SIG-M5 treated with dmso at 0.1 percent for 504 hours (cell line): Measurements from ENCODE around the gene CDCA3.

Source experiments
- DNase-seq: peaks from one replicate; lab custom pipeline; 2025; ENCODE audit not compliant: unreplicated experiment; lab: John Stamatoyannopoulos, UW

Gene CDCA3

DNA sequence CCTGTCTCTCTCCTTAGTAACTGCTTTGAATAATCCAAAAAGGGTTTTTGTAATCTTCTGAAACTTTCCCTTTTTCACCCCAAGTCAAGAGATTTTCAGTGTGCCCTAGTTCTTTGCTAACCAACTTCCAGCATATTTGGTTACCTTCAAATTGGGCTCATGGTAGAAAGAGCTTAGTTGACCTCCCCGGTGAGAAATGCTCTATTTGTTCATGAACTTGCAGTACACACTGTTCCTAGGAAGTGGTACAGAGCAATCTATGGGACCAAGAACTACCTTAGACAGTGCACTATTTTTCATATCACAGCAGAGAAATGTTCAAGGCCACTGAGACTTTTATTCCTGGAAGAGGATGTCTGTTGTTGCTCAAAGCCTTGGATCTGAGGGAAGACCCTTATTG lies 2.5 kb upstream of the CDCA3 start:
- DNase-seq: no peak

DNA sequence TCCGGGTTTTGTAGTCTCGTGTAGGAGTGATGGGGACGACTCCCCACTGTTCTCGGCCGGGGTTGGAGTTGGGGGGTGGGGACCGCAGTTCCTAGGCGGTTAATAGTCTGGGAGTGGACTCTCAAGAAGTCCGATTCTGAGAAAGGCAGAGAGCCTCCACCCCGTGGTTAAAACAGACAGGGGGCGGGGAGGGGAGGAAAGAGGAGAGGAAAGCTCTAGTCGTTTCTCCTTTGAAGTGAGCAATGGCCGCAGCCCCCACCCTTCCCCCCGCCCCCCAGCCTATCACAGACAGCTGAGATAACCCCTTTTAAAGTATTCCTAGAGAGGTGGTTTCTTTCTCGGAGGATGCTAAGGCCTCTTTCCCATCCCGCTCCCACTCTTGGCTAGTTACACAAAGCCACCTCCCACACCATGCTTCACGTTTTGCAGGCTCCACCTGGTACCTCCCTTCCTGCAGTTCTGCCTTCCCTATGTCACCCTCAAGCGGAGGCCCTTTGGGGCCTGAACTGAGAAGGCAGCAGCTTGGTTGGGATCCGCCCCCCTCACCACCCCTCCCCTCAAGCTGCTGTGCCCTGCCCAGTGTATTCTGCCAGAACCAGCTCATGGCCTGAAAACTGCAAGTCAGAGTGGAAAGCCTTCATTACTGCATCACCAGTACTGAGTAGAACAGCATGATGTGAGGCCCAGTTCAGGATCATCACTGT lies 1.7 kb upstream of the CDCA3 start:
- DNase-seq: peak; percentile 54

DNA sequence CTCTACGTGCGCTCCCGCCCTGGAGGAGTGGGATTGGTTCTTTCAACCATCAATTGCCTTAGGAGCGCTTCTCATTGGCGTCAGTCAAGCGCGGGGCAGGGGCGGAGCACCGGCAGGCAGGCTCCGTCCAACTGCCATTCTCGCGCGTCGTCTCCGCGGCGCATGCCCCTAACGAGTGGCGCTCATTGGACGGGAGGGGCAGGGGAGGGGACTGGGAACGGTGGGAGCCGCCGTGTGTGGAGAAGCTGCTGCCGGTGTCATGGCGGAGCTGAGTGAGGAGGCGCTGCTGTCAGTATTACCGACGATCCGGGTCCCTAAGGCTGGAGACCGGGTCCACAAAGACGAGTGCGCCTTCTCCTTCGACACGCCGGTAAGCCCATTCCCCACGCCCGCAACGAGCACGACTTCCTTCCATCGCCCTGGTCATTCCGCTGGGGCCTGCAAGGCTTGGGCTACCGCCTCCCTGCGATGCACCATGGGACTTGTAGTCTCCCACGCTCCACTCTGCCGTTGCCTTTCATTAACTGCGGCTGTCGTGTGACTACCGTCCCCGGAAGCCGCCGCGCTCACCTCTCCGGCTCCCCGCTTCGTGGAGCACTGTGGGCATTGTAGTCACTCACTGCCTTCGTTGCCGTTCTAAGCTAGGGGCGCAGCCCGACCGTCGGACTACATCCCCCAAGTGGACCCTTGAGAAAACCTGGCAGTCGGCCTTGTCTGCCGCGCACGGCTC lies 1.0 kb upstream of the CDCA3 start, which contains the start of gene USP5:
USP5 (plus strand) TSS at position 230 of the 730 bp plus-strand sequence; CDS start at position 260, 30 bp downstream.
- peak; percentile 100 for DNase-seq

DNA sequence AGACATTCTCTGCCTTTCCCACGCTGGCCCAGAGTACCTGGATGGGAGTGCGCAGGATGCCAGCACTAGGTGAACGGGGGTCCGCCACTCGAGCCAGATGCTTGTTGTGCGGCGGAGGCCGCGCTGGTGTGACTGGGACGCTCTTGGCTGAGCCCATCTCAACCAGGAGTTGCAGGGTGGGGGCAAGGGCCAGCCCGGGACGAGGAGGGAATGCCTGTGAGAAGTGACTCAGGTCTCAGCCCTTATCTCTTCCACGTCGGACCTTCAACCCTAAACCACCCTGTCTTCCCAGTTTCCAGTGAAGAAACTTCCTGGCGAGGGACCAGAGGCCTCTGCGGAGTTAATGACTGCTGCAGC lies 312 bp downstream of the CDCA3 start:
- DNase-seq: no peak

DNA sequence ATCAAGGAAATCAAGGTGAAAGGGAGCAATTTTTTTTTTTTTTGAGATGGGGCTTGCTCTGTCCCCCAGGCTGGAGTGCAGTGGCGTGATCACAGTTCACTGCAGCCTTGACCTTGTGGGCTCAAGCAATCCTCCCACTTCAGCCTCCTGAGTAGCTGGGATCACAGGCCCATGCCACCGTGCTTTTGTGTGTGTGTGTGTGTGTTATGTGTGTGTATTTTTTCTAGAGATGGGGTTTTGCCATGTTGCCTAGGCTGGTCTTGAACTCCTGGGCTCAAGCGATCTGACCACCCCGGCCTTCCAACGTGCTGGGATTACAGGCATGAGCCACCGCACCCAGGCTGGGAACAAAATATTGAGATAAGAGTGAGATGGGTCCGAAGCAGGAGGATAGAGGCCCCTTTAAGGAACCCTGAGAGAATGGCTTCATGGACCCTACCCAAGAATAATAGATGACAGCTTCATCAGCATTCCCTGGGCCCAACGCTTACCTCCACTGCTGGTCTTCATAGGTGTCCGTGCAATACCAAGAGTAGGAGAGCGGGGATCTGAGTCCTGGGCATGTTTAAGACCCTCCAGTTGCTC lies 1.0 kb downstream of the CDCA3 start:
- no peak for DNase-seq

DNA sequence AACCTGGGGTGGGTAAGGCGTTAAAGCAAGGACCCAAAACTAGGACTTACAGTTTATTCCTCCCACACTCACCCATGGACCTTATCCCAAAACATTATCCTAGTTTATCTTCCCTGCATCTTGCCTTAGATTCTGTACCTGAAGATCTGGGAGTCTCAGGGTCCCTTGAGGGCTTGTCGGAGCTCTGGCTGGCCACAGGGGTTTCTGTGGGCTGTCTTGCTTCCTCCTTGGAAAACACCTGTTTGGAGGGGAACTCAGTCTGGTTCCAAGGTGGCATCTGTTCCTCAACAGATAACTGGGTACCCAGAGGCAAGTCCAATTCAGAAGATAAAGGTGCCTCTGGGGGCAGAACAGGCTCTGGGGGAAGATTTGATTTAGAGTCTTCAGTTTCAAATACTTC lies 1.7 kb downstream of the CDCA3 start:
- no peak for DNase-seq

DNA sequence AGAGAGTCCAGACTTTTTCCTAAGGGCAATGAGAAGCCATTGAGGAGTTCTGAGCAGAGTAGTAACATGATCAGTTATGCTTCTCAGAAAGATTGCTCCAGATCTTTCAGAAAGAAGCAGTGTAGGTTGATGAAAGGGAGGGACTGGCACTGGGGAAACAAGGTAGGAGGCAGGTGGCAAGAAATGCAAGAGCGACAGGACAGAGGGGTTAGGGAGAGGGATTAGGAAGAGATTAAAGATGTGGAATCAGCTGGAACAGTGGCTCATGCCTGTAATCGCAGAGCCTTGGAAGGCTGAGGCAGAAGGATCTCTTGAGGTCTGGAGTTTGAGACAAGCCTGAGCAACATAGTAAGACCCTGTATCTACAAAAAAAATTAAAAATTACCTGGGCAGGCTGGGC lies 3.4 kb downstream of the CDCA3 start:
- no peak for DNase-seq

DNA sequence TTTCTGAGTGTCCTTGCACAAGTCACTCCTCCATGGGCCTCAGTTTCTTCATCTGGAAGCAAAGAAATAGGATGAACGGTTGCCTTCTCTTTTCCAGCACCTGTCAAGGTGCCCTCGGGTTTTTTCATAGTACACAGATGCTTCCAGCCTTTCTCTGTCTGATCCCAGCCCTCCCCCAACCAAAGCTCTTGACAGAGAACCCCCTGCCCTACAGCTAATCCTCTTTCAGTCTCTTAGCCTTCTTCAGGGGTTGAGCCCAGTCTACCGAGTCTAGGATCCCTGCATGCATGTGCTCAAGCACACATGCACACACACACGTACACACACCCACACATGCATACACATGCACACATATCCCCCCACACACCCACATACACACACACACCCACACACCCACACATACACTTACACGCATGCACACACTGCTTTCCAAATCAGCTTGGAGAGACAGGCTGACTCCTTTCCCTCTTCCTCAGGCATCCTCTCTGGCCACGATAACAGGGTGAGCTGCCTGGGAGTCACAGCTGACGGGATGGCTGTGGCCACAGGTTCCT lies 4.7 kb downstream of the CDCA3 start:
- no peak for DNase-seq

DNA sequence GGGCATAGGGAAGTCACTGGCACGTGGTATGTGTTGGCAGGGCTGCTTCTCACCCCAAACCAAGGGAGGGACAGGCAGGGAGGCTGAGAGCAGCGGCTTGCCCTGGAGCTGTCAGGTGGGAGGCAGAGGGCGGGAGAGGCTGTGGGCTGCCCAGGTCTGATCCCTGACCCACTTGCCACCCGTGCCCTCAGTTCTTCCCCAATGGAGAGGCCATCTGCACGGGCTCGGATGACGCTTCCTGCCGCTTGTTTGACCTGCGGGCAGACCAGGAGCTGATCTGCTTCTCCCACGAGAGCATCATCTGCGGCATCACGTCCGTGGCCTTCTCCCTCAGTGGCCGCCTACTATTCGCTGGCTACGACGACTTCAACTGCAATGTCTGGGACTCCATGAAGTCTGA lies 5.7 kb downstream of the CDCA3 start:
- no peak for DNase-seq

DNA sequence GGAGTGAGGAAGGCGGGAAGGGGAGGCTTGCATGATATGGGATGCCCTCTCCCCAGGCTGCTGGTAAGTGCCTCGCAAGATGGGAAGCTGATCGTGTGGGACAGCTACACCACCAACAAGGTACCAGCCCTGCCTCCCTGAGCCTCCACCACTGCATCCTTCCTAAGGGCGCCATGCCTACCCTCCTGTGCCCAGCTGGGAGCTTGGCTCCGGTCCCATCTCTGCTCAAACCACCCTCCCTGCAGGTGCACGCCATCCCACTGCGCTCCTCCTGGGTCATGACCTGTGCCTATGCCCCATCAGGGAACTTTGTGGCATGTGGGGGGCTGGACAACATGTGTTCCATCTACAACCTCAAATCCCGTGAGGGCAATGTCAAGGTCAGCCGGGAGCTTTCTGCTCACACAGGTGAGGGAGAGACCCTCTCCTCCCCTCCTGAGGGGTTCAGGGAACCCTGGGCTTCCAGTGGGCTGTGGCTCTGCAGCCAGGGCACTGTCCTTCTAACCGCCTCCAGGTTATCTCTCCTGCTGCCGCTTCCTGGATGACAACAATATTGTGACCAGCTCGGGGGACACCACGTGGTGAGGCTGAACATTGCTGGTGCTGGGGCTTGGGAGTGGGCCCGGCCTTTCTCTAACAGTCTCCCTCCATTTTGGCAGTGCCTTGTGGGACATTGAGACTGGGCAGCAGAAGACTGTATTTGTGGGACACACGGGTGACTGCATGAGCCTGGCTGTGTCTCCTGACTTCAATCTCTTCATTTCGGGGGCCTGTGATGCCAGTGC lies 7.8 kb downstream of the CDCA3 start:
- DNase-seq: peak; percentile 40

DNA sequence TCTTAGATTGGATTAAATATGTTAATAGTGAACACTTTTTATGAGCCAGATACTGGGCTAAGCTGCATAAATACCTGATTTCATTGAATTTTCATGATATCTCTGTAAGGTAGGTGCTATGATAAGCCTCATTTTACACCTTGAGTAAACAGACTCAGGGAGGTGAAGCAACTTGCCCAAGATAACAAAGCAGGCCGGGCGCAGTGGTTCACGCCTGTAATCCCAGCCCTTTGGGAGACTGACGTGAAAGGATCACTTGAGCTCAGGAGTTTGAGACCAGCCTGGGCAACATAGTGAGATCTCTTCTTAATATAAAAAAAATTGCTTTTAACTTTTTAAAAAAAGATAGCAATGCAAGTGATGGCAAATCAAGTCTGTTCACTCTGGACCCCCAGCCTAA lies 9.0 kb downstream of the CDCA3 start:
- DNase-seq: no peak

DNA sequence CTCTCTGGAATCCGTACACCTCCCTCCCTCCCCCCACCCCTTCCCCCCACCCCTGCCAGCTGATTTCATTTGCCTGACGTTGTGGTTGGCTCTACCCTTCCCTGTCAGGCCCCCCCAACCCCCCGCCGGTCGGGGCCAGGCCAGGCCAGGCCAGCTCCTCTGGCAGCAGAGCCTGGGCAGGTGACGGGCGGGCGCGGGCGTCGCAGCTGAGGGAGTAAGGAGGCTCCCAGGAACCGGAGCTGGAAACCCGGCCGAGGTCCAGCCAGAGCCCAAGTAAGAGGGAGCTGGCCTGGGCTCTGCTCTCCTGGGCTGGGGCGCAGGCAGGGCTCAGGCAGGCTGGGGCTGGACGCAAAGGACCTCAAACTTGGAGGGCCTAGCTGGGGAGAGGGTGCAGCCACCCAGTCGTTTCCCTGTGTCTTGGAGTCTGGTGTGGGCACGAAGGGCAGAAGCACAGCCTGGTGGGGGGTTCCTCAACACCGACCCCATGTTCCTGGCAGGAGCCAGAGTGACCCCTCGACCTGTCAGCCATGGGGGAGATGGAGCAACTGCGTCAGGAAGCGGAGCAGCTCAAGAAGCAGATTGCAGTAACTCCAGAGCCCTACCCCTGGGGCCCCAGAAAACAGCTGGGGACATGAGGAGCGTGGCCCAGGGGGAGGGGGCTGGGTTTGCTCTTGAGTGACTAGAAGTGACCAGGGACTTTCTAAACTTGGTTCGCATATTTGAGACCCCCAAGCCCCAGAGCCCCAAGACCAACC lies 10.1 kb downstream of the CDCA3 start, which contains the start of gene GNB3:
GNB3 (plus strand) TSS at position 165 of the 755 bp plus-strand sequence; CDS start at position 528, 363 bp downstream.
- no peak for DNase-seq

DNA sequence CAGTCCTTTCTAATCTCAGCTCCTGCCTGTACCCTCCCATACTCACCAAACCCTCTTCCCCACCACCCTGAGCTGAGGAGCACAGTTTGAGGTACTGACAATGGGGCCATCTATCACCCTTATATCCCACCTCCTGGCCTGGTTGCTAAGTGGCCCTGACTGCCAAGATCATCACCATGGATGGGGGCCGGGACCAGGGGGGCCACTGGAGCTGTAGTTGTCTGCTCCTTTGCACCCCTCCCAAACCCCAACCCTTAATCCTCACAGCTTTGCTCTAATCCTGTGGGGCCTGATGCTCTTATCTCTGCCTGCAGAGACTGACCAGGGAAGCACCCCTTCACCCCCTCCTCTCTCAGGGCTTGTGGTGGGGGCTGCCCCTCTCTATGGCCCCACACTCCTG lies 10.8 kb downstream of the CDCA3 start:
- no peak for DNase-seq

DNA sequence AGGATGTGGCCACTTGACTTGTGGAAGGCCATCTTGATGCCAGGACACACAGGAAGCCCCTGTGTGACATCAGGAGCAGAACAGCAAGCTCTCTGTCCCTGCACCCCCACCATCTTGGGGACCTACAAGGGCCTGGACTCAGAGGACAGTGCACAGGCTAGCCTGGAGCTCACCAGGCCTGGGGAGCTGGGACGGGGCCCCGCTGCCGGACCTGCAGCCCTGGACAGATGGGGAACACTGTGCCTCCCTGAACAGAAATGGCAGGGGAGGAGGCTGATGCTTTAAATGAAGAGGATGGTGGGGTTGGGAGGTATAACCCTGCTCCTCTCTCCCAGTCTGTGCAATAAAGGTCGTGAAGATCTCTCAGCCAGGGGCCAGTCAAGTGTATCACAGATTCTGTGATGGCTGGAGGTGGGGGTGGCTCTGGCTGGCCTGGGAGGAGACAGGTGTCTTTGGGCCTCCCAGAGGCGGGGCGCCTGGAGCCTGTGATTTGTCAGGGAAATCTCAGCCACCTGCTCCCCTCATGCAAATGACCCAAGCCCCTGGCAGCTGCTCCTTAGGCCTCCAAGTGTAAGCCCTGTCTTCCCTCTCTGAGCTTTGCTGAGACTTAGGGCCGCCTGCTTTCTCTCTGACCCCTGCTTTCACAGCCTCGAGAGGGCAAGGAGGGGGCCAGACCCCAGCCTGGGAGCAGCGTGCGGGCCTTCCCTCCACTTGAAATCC lies 11.4 kb downstream of the CDCA3 start:
- DNase-seq: no peak

DNA sequence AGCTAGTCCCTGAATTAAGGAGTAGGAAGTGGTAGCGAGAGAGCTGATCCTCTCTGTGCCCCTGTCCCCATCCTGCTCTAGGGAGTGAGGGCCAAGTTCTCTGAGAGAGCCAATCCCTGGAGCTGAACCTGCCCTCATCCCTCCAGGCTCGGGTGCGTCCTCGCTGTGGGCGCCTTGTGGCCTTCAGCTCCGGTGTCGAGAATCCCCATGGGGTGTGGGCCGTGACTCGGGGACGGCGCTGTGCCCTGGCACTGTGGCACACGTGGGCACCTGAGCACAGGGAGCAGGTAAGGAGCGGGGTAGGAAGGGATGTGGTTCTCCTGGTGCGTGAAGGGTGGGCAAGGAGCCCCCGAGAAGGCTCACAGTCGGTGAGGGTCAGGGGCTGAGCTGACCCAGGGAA lies 12.2 kb downstream of the CDCA3 start:
- no peak for DNase-seq

DNA sequence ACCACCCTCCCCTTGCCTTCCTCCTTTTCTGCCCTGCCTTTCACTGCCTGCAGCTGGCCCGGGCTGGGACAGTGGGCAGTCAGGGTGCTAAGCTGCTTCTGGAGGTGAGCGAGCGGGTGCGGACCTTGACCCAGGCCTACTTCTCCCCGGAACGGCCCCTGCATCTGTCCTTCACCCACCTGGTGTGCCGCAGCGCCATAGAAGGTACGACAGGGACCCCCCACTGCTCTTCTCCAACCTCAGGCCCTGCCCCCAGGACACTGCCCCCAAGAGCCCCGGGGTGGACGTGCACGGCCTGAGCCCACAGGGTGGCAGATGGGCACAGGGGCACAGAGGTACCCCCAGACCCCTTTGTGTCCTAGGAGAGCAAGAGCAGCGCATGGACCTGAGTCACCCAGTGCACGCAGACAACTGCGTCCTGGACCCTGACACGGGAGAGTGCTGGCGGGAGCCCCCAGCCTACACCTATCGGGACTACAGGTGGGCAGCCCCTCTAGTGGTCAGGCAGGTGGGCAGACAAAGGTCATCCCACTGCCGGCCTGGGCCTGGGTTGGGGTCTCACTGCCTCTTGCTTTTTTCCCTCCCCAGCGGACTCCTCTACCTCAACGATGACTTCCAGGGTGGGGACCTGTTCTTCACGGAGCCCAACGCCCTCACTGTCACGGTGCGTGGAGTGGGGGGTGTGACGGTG lies 13.6 kb downstream of the CDCA3 start:
- no peak for DNase-seq

DNA sequence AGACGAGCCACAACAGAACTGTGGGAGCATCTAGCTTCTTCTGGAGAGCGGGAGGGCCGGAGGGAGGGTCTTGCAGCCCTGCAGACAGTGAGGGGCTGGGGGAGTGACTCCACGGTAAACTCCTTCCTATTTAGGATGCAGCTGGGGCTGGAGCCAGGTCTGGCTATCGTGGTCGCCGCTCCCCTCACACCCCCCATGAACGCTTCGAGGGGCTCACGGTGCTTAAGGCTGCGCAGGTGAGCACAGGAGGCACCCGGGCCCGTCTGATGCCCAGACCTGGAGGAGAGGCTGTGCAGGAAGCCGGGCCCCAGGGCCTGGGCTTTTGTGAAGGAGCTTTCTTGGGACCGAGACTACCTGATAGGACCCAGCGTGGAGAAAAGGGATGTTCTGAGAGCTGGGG lies 14.2 kb downstream of the CDCA3 start:
- DNase-seq: no peak

DNA sequence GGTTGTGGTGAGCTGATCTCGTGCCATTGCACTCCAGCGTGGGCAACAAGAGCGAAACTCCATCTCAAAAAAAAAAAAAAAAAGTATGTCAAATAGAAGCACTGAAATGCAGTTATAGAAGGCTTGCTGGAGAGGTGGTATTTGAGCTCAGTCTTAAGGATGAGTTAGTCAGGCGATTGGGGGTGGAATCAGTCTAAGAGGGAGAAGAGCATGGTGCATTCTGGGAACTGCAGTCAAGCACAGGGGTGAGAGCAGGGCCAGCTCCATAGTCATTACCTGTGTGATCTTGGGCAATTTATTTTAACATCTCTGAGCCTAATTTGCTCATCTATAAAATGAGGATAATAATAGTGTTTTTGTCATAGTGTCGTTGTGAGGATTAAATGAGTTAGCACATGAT lies 16.2 kb downstream of the CDCA3 start:
- DNase-seq: no peak

DNA sequence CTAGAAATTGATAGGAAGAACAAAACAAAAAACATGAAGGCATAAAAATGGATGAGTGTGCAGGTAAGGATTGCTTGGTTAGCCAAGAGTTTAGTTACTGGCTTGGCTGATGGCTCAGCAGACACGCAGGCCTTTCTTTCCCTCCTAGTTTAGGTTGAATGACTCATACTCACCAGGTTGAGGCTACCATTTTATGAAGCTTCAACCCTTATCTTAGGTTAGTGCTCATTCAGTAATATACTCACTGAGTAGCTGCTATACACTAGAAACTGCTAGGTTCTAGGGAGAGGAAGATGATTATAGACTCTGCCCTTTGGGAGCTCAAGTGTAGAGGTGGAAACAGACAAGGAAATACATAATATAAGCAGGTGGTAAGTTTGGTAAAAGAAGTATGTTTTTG lies 16.8 kb downstream of the CDCA3 start:
- DNase-seq: no peak
